Measurements from ENCODE around the gene COBLL1.

The COBLL1 gene

GRCh38 chr2:164681009-164681408 lies 160.6 kb downstream of the COBLL1 start:
- no peak for DNase-seq (ENCODE audit: low spot score)

- no peak for DNase-seq (ENCODE audit: low spot score)
Observed at GRCh38 chr2:164678631-164679149, 162.9 kb downstream of the COBLL1 start.

- no peak for DNase-seq (ENCODE audit: low spot score)
Observed at GRCh38 chr2:164677733-164678132, 163.9 kb downstream of the COBLL1 start.

GRCh38 chr2:164677271-164677670 lies 164.4 kb downstream of the COBLL1 start:
- DNase-seq (ENCODE audit: low spot score): no peak

GRCh38 chr2:164675687-164676086 lies 165.9 kb downstream of the COBLL1 start:
- DNase-seq (ENCODE audit: low spot score): no peak

GRCh38 chr2:164675027-164675426 lies 166.6 kb downstream of the COBLL1 start:
- DNase-seq (ENCODE audit: low spot score): no peak

- peak; percentile 35 for DNase-seq (ENCODE audit: low spot score)
Observed at GRCh38 chr2:164671664-164672396, 169.8 kb downstream of the COBLL1 start.

- DNase-seq (ENCODE audit: low spot score): no peak
Observed at GRCh38 chr2:164669291-164669690, 172.3 kb downstream of the COBLL1 start.

GRCh38 chr2:164667566-164667965 lies 174.1 kb downstream of the COBLL1 start:
- no peak for DNase-seq (ENCODE audit: low spot score)

GRCh38 chr2:164664070-164664469 lies 177.6 kb downstream of the COBLL1 start:
- DNase-seq (ENCODE audit: low spot score): no peak

GRCh38 chr2:164662868-164663631 lies 178.6 kb downstream of the COBLL1 start:
- DNase-seq (ENCODE audit: low spot score): no peak

GRCh38 chr2:164662066-164662465 lies 179.6 kb downstream of the COBLL1 start:
- no peak for DNase-seq (ENCODE audit: low spot score)

- no peak for DNase-seq (ENCODE audit: low spot score)
Observed at GRCh38 chr2:164661349-164661748, 180.3 kb downstream of the COBLL1 start.

- peak; percentile 88 for DNase-seq (ENCODE audit: low spot score)
Observed at GRCh38 chr2:164657129-164657528, 184.5 kb downstream of the COBLL1 start.

GRCh38 chr2:164655750-164656149 lies 185.9 kb downstream of the COBLL1 start:
- DNase-seq (ENCODE audit: low spot score): peak; percentile 17

GRCh38 chr2:164655336-164655735 lies 186.3 kb downstream of the COBLL1 start:
- DNase-seq (ENCODE audit: low spot score): no peak

GRCh38 chr2:164651361-164651760 lies 190.3 kb downstream of the COBLL1 start:
- DNase-seq (ENCODE audit: low spot score): no peak

- peak; percentile 10 for DNase-seq (ENCODE audit: low spot score)
Observed at GRCh38 chr2:164644036-164644700, 197.5 kb downstream of the COBLL1 start.

- DNase-seq (ENCODE audit: low spot score): no peak
Observed at GRCh38 chr2:164642946-164643555, 198.6 kb downstream of the COBLL1 start.

- DNase-seq (ENCODE audit: low spot score): no peak
Observed at GRCh38 chr2:164642268-164642667, 199.4 kb downstream of the COBLL1 start.
